GM19324 (cell line): ENCODE measurements around the gene LRP10.
"Not testable (repeated sequence)": the region's sequence is repeated elsewhere in the genome, so short reads cannot be mapped to it uniquely, and the experiment has no call there.

Experiments
- ATAC-seq: cut with Tn5 transposase; IDR thresholded peaks from one replicate; pipeline ENCODE4 v1.9.1; 2021; ENCODE audit warnings: mild to moderate bottlenecking, moderate library complexity; ENCODE audit not compliant: unreplicated experiment, low FRiP score

Gene LRP10, protein sequence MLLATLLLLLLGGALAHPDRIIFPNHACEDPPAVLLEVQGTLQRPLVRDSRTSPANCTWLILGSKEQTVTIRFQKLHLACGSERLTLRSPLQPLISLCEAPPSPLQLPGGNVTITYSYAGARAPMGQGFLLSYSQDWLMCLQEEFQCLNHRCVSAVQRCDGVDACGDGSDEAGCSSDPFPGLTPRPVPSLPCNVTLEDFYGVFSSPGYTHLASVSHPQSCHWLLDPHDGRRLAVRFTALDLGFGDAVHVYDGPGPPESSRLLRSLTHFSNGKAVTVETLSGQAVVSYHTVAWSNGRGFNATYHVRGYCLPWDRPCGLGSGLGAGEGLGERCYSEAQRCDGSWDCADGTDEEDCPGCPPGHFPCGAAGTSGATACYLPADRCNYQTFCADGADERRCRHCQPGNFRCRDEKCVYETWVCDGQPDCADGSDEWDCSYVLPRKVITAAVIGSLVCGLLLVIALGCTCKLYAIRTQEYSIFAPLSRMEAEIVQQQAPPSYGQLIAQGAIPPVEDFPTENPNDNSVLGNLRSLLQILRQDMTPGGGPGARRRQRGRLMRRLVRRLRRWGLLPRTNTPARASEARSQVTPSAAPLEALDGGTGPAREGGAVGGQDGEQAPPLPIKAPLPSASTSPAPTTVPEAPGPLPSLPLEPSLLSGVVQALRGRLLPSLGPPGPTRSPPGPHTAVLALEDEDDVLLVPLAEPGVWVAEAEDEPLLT

GRCh38 chr14:22871224-22872032, at the start of gene LRP10:
Gene LRP10 (plus strand): TSS chr14:22871740. CDS start chr14:22872304, 564 bp downstream.
- peak; percentile 87 for ATAC-seq

- no peak for ATAC-seq
Measured at GRCh38 chr14:22822016-22822570, 49.4 kb upstream of the LRP10 start.

GRCh38 chr14:22822571-22823098, 48.9 kb upstream of the LRP10 start:
- ATAC-seq = no peak

- ATAC-seq = no peak
Measured at GRCh38 chr14:22824711-22825359, 46.7 kb upstream of the LRP10 start.

GRCh38 chr14:22829076-22829660, 42.4 kb upstream of the LRP10 start:
- ATAC-seq = not testable (repeated sequence)

DNA sequence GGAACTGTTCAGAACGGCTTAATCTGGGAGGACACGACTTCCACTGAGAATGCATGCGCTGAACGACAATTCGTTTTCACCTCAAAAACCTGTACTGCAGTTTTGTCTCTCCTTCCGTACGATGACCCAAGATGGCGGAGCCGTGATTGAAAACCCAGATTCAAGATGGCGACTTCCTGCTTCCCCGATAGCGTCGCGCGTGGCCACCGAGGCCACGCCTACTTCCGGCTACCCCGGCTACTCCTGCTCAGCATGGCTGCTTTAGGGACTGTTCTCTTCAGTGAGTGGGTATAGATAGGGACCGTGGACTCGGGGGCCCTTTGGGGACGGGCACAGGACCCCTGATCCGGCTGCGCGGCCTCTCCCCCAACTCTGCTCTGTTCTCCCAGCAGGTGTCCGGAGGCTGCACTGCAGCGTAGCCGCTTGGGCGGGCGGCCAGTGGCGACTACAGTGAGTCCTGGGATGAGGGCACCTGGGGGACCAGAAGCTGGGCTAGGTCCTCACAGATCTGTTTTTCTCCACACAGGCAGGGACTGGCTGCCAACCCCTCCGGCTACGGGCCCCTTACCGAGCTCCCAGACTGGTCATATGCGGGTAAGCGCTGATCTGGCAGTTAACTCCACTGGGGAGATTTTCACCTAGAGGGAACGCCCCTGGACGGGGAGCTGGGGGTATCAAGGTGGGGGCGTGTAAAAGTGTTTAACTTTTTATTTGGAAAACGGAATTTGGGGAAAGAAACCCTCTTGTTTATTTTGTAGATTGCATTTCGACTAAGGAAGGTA, 41.7 kb upstream of the LRP10 start, which contains the start of gene MRPL52:
Gene MRPL52 (plus strand): TSS at position 227 of the 782 bp plus-strand sequence. CDS start 26 bp downstream, at position 253.
- ATAC-seq = peak; percentile 89

- no peak for ATAC-seq
Measured at GRCh38 chr14:22830443-22831010, 41.0 kb upstream of the LRP10 start.

GRCh38 chr14:22835505-22835904, 36.0 kb upstream of the LRP10 start:
- ATAC-seq = no peak

GRCh38 chr14:22836301-22837113, 35.0 kb upstream of the LRP10 start, which contains the start of gene MMP14:
Gene MMP14 (plus strand): TSS chr14:22836585. CDS start chr14:22836818, 233 bp downstream.
- ATAC-seq = no peak

GRCh38 chr14:22837114-22837749, 34.3 kb upstream of the LRP10 start:
- no peak for ATAC-seq

- ATAC-seq = no peak
Measured at GRCh38 chr14:22837750-22838538, 33.6 kb upstream of the LRP10 start.

DNA sequence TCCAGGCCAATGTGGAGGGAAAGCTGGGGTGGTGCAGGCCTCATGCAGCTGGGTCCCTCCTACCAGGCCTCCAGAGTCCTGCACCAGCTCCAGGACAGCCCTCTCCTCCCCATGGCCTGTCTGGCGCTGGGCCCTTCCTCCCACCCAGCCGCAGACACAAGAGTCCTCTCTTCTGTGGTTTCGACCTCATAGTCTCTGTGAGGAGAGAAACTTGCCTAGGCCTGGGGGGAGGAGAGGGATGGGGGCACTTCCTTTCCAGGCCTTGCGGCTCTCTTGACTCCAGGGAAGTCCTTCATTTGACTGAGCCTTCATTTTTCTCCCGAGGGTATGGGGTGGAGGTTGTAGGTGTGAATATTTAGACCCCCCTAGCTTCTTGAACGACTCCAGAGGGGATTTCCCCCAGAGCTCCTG, 32.9 kb upstream of the LRP10 start:
- ATAC-seq = no peak

- ATAC-seq = no peak
Measured at GRCh38 chr14:22839159-22839779, 32.3 kb upstream of the LRP10 start.

- ATAC-seq = no peak
Measured at GRCh38 chr14:22841311-22841710, 30.2 kb upstream of the LRP10 start.

DNA sequence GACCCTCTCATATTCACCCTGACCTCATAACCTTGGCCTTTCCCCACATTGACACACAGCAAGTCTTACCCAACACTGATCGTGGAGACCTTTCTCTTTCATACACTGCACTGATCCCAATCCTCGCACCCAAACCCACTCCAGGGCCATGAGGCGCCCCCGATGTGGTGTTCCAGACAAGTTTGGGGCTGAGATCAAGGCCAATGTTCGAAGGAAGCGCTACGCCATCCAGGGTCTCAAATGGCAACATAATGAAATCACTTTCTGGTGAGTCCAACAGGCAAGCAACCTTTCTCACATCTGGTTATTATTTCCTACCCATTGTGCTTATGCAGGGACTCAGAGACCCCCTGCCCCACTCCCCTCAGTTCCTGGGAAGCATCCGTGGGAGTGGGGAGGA, 29.8 kb upstream of the LRP10 start:
- ATAC-seq = no peak
